IMR-90 (cell line): Measurements from ENCODE around the gene HOXA5.

ENCODE experiments used
- POLR2A ChIP-seq: IDR thresholded peaks from 2 replicates; pipeline ENCODE4 v1.6.1; 2012; ENCODE audit warnings: mild to moderate bottlenecking, low read depth, low read length
- TF ChIP-seq, protein P1 (sequence below): conservative IDR thresholded peaks from 2 replicates; pipeline ENCODE4 v1.5.1; 2012; ENCODE audit warnings: mild to moderate bottlenecking, low read depth, low read length, improper control_type of control experiment

DNA sequence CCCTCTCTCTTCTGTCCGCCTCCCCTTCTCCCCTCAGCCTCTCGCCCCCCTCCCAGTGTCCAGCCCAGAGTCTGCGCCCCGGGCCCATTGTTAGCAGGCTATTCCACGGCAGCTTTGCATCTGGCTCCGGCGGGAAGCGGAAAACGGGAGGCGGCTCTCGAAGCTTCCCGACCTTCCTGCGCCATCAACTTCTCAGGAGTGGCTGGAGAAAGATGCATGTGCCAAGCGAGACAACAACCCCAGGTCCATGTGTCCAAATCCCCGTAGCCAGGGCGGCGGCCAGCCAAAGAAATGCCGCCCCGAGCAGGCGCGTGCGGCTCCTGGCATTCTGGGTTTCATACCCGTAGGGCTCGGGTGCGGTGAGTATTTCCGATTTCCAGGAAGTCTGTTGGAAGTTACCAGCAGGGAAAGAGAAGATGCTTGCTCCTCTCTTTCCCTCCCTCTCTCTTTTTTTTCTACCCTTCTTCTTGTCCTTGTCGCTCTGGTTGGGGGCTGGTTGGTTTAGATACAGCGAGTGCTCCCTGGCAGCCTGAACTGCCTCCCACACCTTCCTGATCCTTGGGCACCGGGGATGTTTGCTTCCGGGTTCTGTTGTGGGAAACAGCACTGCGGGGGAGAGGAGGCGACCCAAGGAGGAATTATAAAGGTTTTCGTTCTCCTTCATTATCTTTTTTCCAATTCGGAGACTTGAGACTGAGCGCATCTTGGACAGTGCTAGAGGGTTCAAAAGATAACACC lies 39.8 kb downstream of the HOXA5 start:
- no peak for TF ChIP-seq POLR2A
- TF ChIP-seq, protein P1, sequence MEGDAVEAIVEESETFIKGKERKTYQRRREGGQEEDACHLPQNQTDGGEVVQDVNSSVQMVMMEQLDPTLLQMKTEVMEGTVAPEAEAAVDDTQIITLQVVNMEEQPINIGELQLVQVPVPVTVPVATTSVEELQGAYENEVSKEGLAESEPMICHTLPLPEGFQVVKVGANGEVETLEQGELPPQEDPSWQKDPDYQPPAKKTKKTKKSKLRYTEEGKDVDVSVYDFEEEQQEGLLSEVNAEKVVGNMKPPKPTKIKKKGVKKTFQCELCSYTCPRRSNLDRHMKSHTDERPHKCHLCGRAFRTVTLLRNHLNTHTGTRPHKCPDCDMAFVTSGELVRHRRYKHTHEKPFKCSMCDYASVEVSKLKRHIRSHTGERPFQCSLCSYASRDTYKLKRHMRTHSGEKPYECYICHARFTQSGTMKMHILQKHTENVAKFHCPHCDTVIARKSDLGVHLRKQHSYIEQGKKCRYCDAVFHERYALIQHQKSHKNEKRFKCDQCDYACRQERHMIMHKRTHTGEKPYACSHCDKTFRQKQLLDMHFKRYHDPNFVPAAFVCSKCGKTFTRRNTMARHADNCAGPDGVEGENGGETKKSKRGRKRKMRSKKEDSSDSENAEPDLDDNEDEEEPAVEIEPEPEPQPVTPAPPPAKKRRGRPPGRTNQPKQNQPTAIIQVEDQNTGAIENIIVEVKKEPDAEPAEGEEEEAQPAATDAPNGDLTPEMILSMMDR = no peak
